HEK293T (cell line): ENCODE results near the gene ARFGEF3.

Experiments
- CTCF ChIA-PET: fragments of 350-600 bp; formaldehyde crosslinking; extraction: SDS; loops from one replicate; lab custom pipeline; 2021; ENCODE audit warnings: antibody characterized with exemption, inconsistent platforms; lab: Yijun Ruan, JAX
- POLR2A ChIA-PET: fragments of 350-600 bp; formaldehyde crosslinking; extraction: SDS; loops from one replicate; lab custom pipeline; 2020; ENCODE audit warnings: antibody characterized with exemption, inconsistent platforms; lab: Yijun Ruan, JAX
- DNase-seq: peaks from one replicate; pipeline ENCODE4 v3.0.0; 2012; ENCODE audit warnings: mixed read lengths; ENCODE audit errors: extremely low spot score
- ARNT ChIP-seq: fragments of 450-650 bp; IDR thresholded peaks from 2 replicates; pipeline ENCODE4 v1.6.1; 2017; ENCODE audit warnings: mild to moderate bottlenecking
- BHLHE40 ChIP-seq: fragments of 450-650 bp; IDR thresholded peaks from 2 replicates; pipeline ENCODE4 v1.6.1; 2016; ENCODE audit warnings: mild to moderate bottlenecking, moderate library complexity, borderline replicate concordance
- CTBP1 ChIP-seq: fragments of 450-650 bp; IDR thresholded peaks from 2 replicates; pipeline ENCODE4 v1.6.1; 2016; ENCODE audit warnings: borderline replicate concordance
- ELF4 ChIP-seq: fragments of 450-650 bp; IDR thresholded peaks from 2 replicates; pipeline ENCODE4 v1.6.1; 2017; ENCODE audit warnings: antibody characterized with exemption
- FOXA1 ChIP-seq: fragments of 450-650 bp; IDR thresholded peaks from 2 replicates; pipeline ENCODE4 v1.6.1; 2016; ENCODE audit warnings: mild to moderate bottlenecking
- FOXK2 ChIP-seq: fragments of 450-650 bp; IDR thresholded peaks from 2 replicates; pipeline ENCODE4 v1.6.1; 2016; ENCODE audit warnings: mild to moderate bottlenecking
- FOXM1 ChIP-seq: fragments of 450-650 bp; IDR thresholded peaks from 2 replicates; pipeline ENCODE4 v1.6.1; 2017; ENCODE audit warnings: mild to moderate bottlenecking, borderline replicate concordance
- HDGF ChIP-seq: fragments of 450-650 bp; IDR thresholded peaks from 2 replicates; pipeline ENCODE4 v1.6.1; 2017; ENCODE audit warnings: antibody characterized with exemption, borderline replicate concordance
- L3MBTL2 ChIP-seq: fragments of 450-650 bp; conservative IDR thresholded peaks from 2 replicates; pipeline ENCODE4 v1.6.1; 2016; ENCODE audit warnings: mild to moderate bottlenecking
- LEF1 ChIP-seq: fragments of 450-650 bp; IDR thresholded peaks from 2 replicates; pipeline ENCODE4 v1.6.1; 2017; ENCODE audit warnings: mild to moderate bottlenecking, borderline replicate concordance
- NFRKB ChIP-seq: fragments of 450-650 bp; IDR thresholded peaks from 2 replicates; pipeline ENCODE4 v1.6.1; 2016; ENCODE audit warnings: mild to moderate bottlenecking, moderate library complexity
- PKNOX1 ChIP-seq: fragments of 450-650 bp; IDR thresholded peaks from 2 replicates; pipeline ENCODE4 v1.6.1; 2016
- SP1 ChIP-seq: fragments of 450-650 bp; IDR thresholded peaks from 2 replicates; pipeline ENCODE4 v1.6.1; 2017
- SUZ12 ChIP-seq: fragments of 450-650 bp; IDR thresholded peaks from 2 replicates; pipeline ENCODE4 v1.6.1; 2016; ENCODE audit warnings: mild to moderate bottlenecking
- TARDBP ChIP-seq: fragments of 450-650 bp; IDR thresholded peaks from 2 replicates; pipeline ENCODE4 v1.6.1; 2016
- ZNF384 ChIP-seq: fragments of 450-650 bp; IDR thresholded peaks from 2 replicates; pipeline ENCODE4 v1.6.1; 2016

The ARFGEF3 gene

DNA sequence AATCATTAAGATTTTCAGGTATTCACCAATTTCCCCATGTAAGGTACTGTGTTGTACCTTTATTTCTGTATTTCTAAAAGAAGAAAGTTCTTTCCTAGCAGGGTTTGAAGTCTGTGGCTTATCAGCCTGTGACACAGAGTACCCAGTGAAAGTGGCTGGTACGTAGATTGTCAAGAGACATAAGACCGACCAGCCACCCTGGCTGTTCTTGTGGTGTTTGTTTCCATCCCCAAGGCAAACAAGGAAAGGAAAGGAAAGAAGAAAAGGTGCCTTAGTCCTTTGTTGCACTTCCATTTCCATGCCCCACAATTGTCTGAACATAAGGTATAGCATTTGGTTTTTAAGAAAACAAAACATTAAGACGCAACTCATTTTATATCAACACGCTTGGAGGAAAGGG is 175.3 kb downstream of the ARFGEF3 start:
- DNase-seq, result no peak
- TF ChIP-seq CTBP1 (no peak), SP1 (no peak), FOXK2 (no peak), ELF4 (no peak), PKNOX1 (no peak), ARNT (no peak), NFRKB (no peak), ZNF384 (no peak), FOXA1 (no peak), BHLHE40 (no peak)
- ChIA-PET CTCF (no interaction called here), POLR2A (no interaction called here)

GRCh38 chr6:138339024-138339423 is 177.3 kb downstream of the ARFGEF3 start:
- TF ChIP-seq CTBP1, result no peak
- no peak for TF ChIP-seq L3MBTL2
- TF ChIP-seq ARNT, result no peak
- no peak for TF ChIP-seq FOXK2
- no peak for TF ChIP-seq BHLHE40
- no peak for TF ChIP-seq HDGF
- TF ChIP-seq PKNOX1, result no peak
- TF ChIP-seq ZNF384, result no peak
- TF ChIP-seq ELF4, result no peak
- no peak for TF ChIP-seq NFRKB
- TF ChIP-seq LEF1, result no peak
- TF ChIP-seq SUZ12, result no peak
- TF ChIP-seq SP1, result no peak
- TF ChIP-seq FOXM1, result no peak
- TF ChIP-seq TARDBP, result no peak
- no peak for TF ChIP-seq FOXA1
- POLR2A ChIA-PET, result no interaction called here
- DNase-seq, result no peak
- CTCF ChIA-PET, result no interaction called here

GRCh38 chr6:138341176-138341575 is 179.4 kb downstream of the ARFGEF3 start:
- no peak for TF ChIP-seq SUZ12
- TF ChIP-seq SP1, result no peak
- TF ChIP-seq FOXM1, result no peak
- no peak for TF ChIP-seq LEF1
- TF ChIP-seq FOXK2, result no peak
- TF ChIP-seq BHLHE40, result no peak
- no peak for TF ChIP-seq ELF4
- no peak for DNase-seq
- POLR2A ChIA-PET, result interaction anchor here (0.6 kb wide), 1 partner anchor 54 kb away, joined by 3 read pairs; no protein-coding TSS in a partner anchor
- CTCF ChIA-PET, result interaction anchor here (1.0 kb wide), 1 partner anchor 55 kb away, joined by 3 read pairs; no protein-coding TSS in a partner anchor

DNA sequence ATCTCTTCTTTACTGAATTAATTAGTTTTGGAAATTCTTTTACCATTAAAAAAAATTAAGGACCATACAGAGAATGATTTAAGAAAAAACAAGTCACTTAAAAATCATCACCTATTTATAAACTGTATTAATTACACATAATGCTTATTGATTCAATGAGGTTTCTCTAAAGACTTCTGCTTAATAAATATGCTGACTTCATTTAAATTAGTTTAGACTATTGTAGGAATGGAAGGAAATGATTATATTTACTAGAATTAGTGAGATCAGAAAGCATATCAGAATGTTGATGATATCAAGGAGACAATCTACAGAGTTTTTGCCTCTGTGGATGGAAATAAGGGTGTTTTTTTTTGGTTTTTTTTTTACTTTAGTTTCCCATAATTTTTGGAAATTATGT is 181.4 kb downstream of the ARFGEF3 start:
- TF ChIP-seq ZNF384 (no peak), ELF4 (no peak), NFRKB (no peak), ARNT (no peak), BHLHE40 (no peak), LEF1 (no peak), CTBP1 (no peak), FOXM1 (no peak), FOXA1 (no peak), TARDBP (no peak), HDGF (no peak), SUZ12 (no peak), L3MBTL2 (no peak), PKNOX1 (no peak), SP1 (no peak), FOXK2 (no peak)
- ChIA-PET CTCF (no interaction called here), POLR2A (no interaction called here)
- no peak for DNase-seq

- ChIA-PET CTCF (interaction anchor here (0.5 to 1.2 kb wide), 4 partner anchors 12 to 406 kb away, joined by 3 to 5 read pairs (median 4); no protein-coding TSS in a partner anchor), POLR2A (no interaction called here)
- no peak for DNase-seq
- TF ChIP-seq FOXK2 (no peak), L3MBTL2 (no peak), ZNF384 (no peak), ELF4 (no peak), BHLHE40 (no peak), FOXA1 (no peak)
Observed at GRCh38 chr6:138345565-138346285, 184.0 kb downstream of the ARFGEF3 start.

GRCh38 chr6:138346302-138347195 is 184.8 kb downstream of the ARFGEF3 start:
- TF ChIP-seq ELF4 (no peak), SP1 (no peak), FOXA1 (no peak), CTBP1 (no peak), ARNT (no peak), HDGF (no peak), TARDBP (no peak), FOXM1 (no peak)
- ChIA-PET POLR2A (no interaction called here), CTCF (interaction anchor here (1.0 to 1.2 kb wide), 2 partner anchors 59 to 407 kb away, joined by 3 to 4 read pairs; no protein-coding TSS in a partner anchor)
- no peak for DNase-seq
